Measurements from ENCODE around the gene POLG.

The POLG gene

DNA sequence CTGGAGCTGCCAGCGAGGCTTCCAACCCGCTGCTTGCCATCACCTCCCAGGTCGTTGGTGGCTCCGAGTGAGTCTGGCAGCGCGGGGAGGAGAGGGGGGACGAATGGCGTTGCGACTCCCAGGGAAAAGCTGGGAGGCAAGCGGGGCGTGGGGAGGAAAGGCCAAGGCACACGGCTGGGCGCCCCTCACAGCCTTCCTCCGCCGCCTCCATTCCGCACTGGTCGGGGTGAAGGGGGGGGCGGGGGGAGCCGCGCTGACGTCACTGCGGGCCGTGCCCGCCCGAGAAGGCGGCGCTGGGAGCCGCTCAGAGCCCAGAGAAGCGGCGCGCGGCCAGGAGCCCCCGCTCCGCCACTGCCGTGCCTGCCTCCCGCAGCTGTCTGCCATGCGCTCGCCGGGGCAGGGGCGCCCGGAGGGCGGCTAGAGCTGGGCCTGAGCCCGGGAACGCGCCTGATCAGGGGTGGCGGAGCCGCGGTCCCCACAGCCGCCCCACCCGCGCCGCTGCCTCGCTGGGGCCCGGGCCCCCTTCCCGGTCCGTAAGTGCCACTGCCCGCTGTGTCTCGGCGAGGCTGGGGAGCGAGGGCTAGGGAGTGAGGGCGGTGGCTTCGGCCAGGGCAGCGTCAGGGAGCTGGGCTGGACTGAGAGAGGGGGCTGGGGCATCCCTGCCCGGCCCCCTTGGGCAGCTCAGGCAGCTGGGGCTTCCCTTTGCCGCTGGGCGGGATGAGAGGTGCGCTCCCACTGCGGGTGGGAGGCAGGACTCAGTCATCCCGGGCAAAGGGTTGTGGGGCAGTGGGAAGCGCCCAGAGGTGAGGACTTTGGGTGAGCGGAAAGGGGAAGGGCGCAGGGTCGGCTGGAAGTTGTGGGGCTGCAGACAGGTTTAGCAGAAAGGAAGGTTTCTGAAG, 27.8 kb upstream of the POLG start (continued):
- TF ChIP-seq ZBTB49 (tag by site-specific recombination; IDR thresholded peaks at IDR 0.05; ENCODE audit: low read depth) (no peak), ZNF747 (tag by site-specific recombination; IDR thresholded peaks at IDR 0.05) (no peak), TCF7L2 (IDR thresholded peaks at IDR 0.05; ENCODE audit: borderline replicate concordance, low read depth, low read length) (no peak), ZXDB (tag by site-specific recombination; IDR thresholded peaks at IDR 0.05) (no peak), SP3 (tag by site-specific recombination; IDR thresholded peaks at IDR 0.05) (no peak), ZNF580 (tag by site-specific recombination; IDR thresholded peaks at IDR 0.05) (no peak), KLF7 (tag by site-specific recombination; IDR thresholded peaks at IDR 0.05; ENCODE audit: borderline replicate concordance) (no peak), ZNF423 (tag by site-specific recombination; IDR thresholded peaks at IDR 0.05) (no peak), YY2 (tag by site-specific recombination; IDR thresholded peaks at IDR 0.05) (no peak; the same call in 1 of the 2 replicates), ATF2 (tag by site-specific recombination; IDR thresholded peaks at IDR 0.05; ENCODE audit: low read depth) (peak; percentile 75), REPIN1 (tag by site-specific recombination; IDR thresholded peaks at IDR 0.05; ENCODE audit: low read depth) (no peak), SCRT2 (tag by site-specific recombination; IDR thresholded peaks at IDR 0.05) (no peak), ZNF639 (tag by site-specific recombination; IDR thresholded peaks at IDR 0.05) (no peak), ZNF521 (tag by site-specific recombination; IDR thresholded peaks at IDR 0.05) (no peak), ZNF266 (tag by site-specific recombination; IDR thresholded peaks at IDR 0.05; ENCODE audit: low read depth) (no peak), ZNF239 (tag by site-specific recombination; IDR thresholded peaks at IDR 0.05) (no peak), ZNF791 (tag by site-specific recombination; IDR thresholded peaks at IDR 0.05) (no peak), ZNF544 (tag by site-specific recombination; IDR thresholded peaks at IDR 0.05) (no peak), ZNF48 (tag by site-specific recombination; IDR thresholded peaks at IDR 0.05) (no peak), MYNN (tag by site-specific recombination; IDR thresholded peaks at IDR 0.05; ENCODE audit: borderline replicate concordance) (no peak), KLF9 (tag by site-specific recombination; IDR thresholded peaks at IDR 0.05; ENCODE audit: low read depth) (0 out of 2 replicates have a peak, but pooled peaks have one; percentile 20), ZBTB20 (tag by site-specific recombination; IDR thresholded peaks at IDR 0.05) (peak; percentile 98), ZNF768 (tag by site-specific recombination; IDR thresholded peaks at IDR 0.05) (no peak), ZNF112 (tag by site-specific recombination; IDR thresholded peaks at IDR 0.05) (no peak), ZNF175 (tag by site-specific recombination; IDR thresholded peaks at IDR 0.05) (no peak), ZBTB48 (tag by site-specific recombination; IDR thresholded peaks at IDR 0.05) (peak; percentile 48; the same call in 1 of the 2 replicates), ZNF488 (tag by site-specific recombination; IDR thresholded peaks at IDR 0.05) (no peak), ZNF571 (tag by site-specific recombination; IDR thresholded peaks at IDR 0.05) (no peak), ZNF658 (tag by site-specific recombination; IDR thresholded peaks at IDR 0.05) (no peak), ZNF596 (tag by site-specific recombination; IDR thresholded peaks at IDR 0.05) (no peak), ZFP41 (tag by site-specific recombination; IDR thresholded peaks at IDR 0.05; ENCODE audit: borderline replicate concordance) (no peak)
- TF ChIP-seq, protein P1, sequence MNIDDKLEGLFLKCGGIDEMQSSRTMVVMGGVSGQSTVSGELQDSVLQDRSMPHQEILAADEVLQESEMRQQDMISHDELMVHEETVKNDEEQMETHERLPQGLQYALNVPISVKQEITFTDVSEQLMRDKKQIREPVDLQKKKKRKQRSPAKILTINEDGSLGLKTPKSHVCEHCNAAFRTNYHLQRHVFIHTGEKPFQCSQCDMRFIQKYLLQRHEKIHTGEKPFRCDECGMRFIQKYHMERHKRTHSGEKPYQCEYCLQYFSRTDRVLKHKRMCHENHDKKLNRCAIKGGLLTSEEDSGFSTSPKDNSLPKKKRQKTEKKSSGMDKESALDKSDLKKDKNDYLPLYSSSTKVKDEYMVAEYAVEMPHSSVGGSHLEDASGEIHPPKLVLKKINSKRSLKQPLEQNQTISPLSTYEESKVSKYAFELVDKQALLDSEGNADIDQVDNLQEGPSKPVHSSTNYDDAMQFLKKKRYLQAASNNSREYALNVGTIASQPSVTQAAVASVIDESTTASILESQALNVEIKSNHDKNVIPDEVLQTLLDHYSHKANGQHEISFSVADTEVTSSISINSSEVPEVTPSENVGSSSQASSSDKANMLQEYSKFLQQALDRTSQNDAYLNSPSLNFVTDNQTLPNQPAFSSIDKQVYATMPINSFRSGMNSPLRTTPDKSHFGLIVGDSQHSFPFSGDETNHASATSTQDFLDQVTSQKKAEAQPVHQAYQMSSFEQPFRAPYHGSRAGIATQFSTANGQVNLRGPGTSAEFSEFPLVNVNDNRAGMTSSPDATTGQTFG (tag by site-specific recombination; IDR thresholded peaks at IDR 0.05; ENCODE audit: borderline replicate concordance): no peak
